GM18505 (cell line): Measurements from ENCODE around the gene ODF4.

Experiments used
- ATAC-seq: cut with Tn5 transposase; IDR thresholded peaks from one replicate; pipeline ENCODE4 v1.9.1; 2021; ENCODE audit not compliant: unreplicated experiment
- POLR2A ChIP-seq: IDR thresholded peaks from 4 replicates; pipeline ENCODE4 v1.6.1; 2011; ENCODE audit warnings: borderline replicate concordance; ENCODE audit not compliant: insufficient read depth, insufficient read length; ENCODE audit errors: extremely low read depth

The ODF4 gene

GRCh38 chr17:8339540-8339939 is at the start of gene ODF4:
TSS of gene ODF4 (plus strand) at chr17:8339840. CDS start at chr17:8340052, 212 bp downstream.
- ATAC-seq = no peak
- no peak for TF ChIP-seq POLR2A

- no peak for ATAC-seq
- TF ChIP-seq POLR2A = no peak
Measured at GRCh38 chr17:8290043-8290442, 49.6 kb upstream of the ODF4 start.

GRCh38 chr17:8292639-8293395 is 46.8 kb upstream of the ODF4 start:
- TF ChIP-seq POLR2A = no peak
- ATAC-seq = no peak

- no peak for TF ChIP-seq POLR2A
- ATAC-seq = no peak
Measured at GRCh38 chr17:8294361-8294760, 45.3 kb upstream of the ODF4 start.

GRCh38 chr17:8294814-8295316 is 44.8 kb upstream of the ODF4 start:
- TF ChIP-seq POLR2A = no peak
- no peak for ATAC-seq

- no peak for TF ChIP-seq POLR2A
Measured at GRCh38 chr17:8300226-8300625, 39.4 kb upstream of the ODF4 start.

GRCh38 chr17:8300627-8301242 is 38.9 kb upstream of the ODF4 start:
- TF ChIP-seq POLR2A = no peak
- ATAC-seq = no peak

More at GRCh38 chr17:8300226-8300625, 39.4 kb upstream of the ODF4 start:
- ATAC-seq = no peak

- ATAC-seq = no peak
- TF ChIP-seq POLR2A = no peak
Measured at GRCh38 chr17:8310601-8311123, 29.0 kb upstream of the ODF4 start.

- no peak for ATAC-seq
- no peak for TF ChIP-seq POLR2A
Measured at GRCh38 chr17:8311131-8311790, 28.4 kb upstream of the ODF4 start.

- no peak for ATAC-seq
- no peak for TF ChIP-seq POLR2A
Measured at GRCh38 chr17:8312251-8312650, 27.4 kb upstream of the ODF4 start.

GRCh38 chr17:8312726-8313600 is 26.7 kb upstream of the ODF4 start:
- no peak for TF ChIP-seq POLR2A
- no peak for ATAC-seq
